VCaP (cell line): Measurements from ENCODE around the gene STIP1.

Experiments
- H3K27ac ChIP-seq: fragments of 450-650 bp; 2 replicates; pipeline ENCODE4 v1.5.1; 2017
- TF ChIP-seq, protein P1 (sequence below): fragments of 450-650 bp; conservative IDR thresholded peaks from 2 replicates; pipeline ENCODE4 v1.5.1; 2017; ENCODE audit warnings: mild to moderate bottlenecking, moderate library complexity

Gene STIP1

DNA sequence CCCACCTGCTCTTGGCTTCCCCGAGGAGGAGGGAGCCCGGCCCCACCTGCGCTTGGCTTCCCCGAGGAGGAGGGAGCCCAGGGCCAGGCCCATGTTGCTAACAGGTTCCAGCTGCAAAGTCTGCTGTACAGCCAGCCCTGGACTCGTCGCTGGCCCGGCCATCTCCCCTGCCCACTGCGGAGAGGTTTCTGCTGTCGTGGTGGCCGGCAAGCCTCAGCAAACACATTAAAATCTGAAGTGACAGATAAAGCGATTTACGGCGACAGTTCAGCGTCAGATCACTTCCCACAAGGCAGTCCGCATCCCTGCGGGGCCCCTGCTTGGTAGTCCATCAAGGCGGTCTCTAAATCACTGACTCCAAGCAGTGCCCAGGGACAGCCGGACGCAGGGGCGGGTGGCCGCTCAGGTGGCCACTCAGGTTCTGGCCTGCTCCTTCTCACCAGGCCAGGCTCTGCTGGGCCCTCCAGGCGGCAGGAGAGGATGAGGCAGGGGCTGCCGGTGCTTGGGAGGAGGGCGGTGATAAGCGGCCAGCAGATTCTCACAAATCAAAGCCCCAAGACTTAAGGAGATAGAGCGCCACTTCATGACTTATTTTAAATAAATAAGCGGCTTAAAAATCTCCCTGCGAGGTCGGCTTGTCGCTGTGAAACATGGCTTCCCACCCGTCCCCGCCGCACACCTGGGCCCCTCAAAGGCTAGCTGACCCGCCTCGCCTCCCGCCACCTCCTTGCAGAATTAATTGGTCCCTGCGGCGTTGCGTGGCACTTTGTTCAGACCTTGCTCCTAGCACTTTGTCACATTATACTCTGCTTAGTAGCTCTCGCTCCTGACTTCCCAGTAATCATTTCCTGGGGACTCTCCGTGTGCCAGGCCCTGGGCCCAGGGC is 41.1 kb upstream of the STIP1 start:
- TF ChIP-seq, protein P1, sequence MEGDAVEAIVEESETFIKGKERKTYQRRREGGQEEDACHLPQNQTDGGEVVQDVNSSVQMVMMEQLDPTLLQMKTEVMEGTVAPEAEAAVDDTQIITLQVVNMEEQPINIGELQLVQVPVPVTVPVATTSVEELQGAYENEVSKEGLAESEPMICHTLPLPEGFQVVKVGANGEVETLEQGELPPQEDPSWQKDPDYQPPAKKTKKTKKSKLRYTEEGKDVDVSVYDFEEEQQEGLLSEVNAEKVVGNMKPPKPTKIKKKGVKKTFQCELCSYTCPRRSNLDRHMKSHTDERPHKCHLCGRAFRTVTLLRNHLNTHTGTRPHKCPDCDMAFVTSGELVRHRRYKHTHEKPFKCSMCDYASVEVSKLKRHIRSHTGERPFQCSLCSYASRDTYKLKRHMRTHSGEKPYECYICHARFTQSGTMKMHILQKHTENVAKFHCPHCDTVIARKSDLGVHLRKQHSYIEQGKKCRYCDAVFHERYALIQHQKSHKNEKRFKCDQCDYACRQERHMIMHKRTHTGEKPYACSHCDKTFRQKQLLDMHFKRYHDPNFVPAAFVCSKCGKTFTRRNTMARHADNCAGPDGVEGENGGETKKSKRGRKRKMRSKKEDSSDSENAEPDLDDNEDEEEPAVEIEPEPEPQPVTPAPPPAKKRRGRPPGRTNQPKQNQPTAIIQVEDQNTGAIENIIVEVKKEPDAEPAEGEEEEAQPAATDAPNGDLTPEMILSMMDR, result no peak
- H3K27ac ChIP-seq, result peak overlapping the region; percentile 100

DNA sequence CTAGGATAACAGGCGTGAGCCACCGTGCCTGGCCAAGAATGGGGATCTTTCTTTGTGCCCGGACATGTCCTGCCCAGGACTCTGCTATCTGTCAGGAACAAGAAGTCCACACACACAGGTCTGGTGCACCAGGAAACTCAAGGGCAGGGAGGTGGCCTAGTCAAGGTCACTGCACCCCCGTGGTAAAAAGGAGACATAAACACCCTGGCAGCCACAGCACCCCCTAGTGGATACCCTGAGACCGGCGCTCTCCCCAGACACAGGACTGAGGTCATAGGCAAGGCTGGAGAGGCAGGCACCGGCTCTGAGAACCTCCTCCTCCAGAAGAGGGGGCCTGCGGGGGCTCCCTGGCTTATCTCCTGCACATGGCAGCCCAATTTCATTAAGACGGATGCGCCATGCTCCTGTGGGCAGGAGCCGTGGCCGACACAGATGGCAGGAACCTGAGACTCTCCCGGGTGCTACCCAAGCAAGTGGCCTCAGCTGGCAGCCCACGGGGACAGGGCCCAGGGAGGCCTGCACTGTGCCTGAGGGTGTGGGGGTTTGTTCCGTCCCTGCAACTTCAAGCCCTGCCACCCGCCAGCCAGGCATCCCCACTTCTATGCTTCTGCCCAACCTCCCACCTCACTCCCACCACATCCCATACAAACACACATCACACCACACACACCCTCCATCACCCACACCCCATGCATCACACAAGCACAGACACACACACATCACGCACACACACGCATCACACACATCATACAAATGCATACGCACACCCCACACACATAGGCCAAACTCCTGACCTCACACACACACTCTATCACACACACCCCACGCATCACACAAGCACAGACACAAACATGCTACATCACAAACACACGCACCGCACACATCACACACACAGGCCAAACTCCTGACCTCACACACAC is 39.7 kb upstream of the STIP1 start:
- peak overlapping the region; percentile 100 for H3K27ac ChIP-seq
- TF ChIP-seq, protein P1, result peak; percentile 100

DNA sequence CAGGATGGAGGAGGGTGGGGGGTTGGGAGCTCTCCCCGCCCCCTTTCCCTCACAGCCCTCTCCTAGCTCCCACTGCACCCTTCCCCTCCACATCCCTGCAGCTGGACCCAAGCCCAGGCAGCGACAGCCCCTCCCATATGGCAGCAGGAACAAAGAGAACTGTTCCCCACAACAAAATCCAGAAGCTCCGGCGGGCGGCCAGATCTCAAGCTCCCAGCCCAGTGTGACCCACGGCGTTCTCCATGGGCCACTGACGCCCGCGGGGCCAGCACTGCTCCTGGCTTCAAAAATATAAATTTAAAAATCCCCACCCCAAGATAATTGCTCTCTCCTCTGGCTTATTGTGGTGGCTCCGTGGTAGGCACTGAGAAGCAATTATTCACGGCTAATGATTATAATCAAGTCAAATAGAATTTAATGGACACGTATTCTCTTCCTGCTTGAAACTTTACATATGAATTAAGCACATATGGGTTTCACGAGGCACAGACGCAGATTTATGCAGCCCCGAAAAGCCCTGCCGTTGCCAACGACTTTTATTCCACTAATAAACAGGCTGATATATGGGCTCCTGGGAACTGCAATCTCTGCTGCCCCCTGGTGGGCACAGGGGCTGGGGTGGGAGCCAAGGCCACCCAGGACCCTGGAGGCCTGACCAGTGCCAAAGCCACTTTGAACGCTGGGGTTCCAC is 37.6 kb upstream of the STIP1 start:
- peak overlapping the region; percentile 100 for H3K27ac ChIP-seq
- TF ChIP-seq, protein P1, result peak; percentile 100

DNA sequence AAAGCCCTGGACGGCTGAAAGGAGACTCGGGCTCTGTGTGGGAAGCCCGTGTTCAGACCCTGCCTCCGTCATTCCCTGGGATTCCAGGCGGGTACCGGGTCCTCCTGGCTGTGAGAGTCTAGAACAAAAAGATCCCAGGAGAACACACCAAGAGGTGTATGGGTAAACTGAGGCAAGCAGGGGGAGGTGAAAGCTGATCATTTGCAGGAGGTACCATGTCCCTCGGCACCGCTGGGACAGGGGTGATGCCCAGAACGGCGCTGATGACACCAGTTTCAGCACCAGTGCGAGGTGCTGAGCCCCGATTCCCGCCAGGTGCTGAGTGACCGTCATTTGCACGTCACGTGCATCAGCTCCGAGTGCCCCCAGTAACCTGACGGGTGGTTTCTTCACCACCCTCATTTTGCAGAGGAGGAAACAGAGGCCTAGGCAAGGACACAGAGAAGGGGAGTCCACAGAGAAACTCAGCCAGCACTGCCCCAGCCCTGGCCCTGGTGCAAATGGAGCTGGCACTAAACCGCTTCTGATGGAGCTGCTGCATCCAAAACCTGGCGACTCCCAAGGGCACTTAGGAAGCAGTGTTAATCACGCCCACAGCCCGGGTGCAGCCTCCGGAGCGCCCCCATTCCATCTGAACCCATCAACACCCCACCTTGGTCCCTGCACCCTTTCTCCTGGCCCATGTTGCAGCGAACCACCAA is 36.9 kb upstream of the STIP1 start:
- TF ChIP-seq, protein P1, result no peak; the same call in 1 of the 2 replicates
- peak overlapping the region; percentile 100 for H3K27ac ChIP-seq

DNA sequence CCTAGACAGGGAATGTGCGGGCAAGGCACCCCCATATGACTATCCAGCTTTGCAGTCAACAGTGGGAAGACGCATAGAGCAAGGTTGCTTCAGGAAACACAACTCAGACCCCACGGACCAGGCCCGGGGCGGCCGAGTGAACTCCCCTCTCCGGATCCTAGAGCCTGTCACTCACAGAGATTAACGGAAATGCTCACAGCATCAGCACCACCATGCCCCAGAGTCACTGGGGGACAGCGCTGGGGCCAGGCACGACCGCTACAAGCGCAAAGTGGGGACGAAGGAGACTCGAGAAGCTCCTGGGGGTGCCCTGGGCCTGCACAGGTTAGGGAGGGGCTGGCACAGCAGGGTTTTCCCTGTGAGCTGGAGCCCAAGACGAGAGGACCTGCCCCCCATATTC is 35.9 kb upstream of the STIP1 start:
- TF ChIP-seq, protein P1, result no peak
- H3K27ac ChIP-seq, result peak overlapping the region; percentile 100

DNA sequence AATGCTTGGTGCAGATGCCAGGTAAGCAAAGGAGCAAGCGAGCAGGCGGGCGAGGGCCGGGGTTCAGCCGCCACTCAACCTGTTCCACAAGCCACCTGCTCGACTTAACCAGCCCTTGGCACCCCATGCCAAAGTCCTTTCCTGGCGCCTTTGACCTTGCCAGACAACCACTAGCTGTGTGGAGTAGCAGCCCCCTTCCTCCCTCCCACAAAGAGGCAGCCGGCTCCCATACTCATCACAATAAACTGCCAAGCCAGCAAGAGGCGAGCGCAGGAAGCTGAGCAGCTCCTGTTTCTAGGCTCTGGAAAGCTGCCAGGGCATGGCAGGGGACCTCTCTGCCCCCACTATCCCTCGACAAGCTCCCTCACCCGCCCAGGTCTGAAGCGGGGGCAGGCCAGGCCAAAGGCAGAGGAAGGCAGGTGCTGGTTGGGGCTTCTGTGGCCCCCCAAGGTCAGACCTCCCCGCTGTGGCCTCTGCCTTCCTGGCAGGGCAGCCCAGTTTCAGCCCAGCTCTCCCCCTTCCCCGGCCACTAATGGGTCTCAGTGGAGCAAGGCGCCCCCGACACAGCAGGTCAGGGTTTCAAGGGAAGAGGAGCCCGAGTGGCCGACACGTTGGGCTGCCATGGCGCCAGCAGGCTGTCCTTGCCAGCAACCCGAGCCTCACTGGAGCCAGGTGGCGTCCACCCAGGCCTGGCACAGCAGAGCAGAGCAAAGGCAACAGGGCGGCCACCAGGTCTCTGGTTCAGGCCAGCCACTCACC is 35.3 kb upstream of the STIP1 start:
- peak overlapping the region; percentile 100 for H3K27ac ChIP-seq
- TF ChIP-seq, protein P1, result no peak
